ENCODE measurements around the gene SUN5. TPM values are rescaled to one million over a fixed set of nuclear protein-coding genes. Genes with fewer than 3 reads are reported as not detected.

Gene SUN5
- total RNA-seq, 1 experiment from 2014 or later, result not detected

- Histone ChIP-seq H3K14ac (ENCODE audit: insufficient read depth, low read length) (no peak overlapping the region), H2AFZ (ENCODE audit: low read length) (no peak overlapping the region), H3K23ac (ENCODE audit: insufficient read length, low read depth, low read length) (no peak overlapping the region), H2AK5ac (ENCODE audit: insufficient read length, low read length) (no peak overlapping the region), H3K4ac (ENCODE audit: low read depth, low read length) (no peak overlapping the region), H4K91ac (ENCODE audit: insufficient read length, low read depth, low read length) (no peak overlapping the region), H2BK20ac (ENCODE audit: low read depth, low read length, poor library complexity, severe bottlenecking) (no peak overlapping the region), H4K8ac (replicated peaks; ENCODE audit: insufficient read length, low read depth, low read length) (no peak overlapping the region), H3K56ac (ENCODE audit: insufficient read length, low read depth, low read length) (no peak overlapping the region), H2BK120ac (ENCODE audit: low read depth, low read length, poor library complexity, severe bottlenecking) (no peak overlapping the region), H3K79me1 (ENCODE audit: insufficient read depth, low read depth, low read length, poor library complexity, severe bottlenecking) (no peaks in the 10 kb centered on the region), H3K79me2 (ENCODE audit: insufficient read depth, low read length) (no peaks in the 10 kb centered on the region), H2BK5ac (ENCODE audit: insufficient read length, low read length) (no peak overlapping the region), H4K20me1 (ENCODE audit: control insufficient read depth, insufficient read depth, insufficient read length) (no peaks in the 10 kb centered on the region), H3K18ac (ENCODE audit: insufficient read length, low read depth, low read length) (no peak overlapping the region), H3K27ac (ENCODE audit: insufficient read length, low read depth, low read length) (no peak overlapping the region), H3K9me3 (ENCODE audit: control insufficient read depth, low read depth, low read length) (no peaks in the 10 kb centered on the region), H3K4me1 (ENCODE audit: insufficient read depth, low read length) (no peaks in the 10 kb centered on the region), H2BK15ac (ENCODE audit: low read depth, low read length) (no peak overlapping the region), H3T11ph (ENCODE audit: low read length) (no peak overlapping the region), H2BK12ac (ENCODE audit: insufficient read length, low read depth, low read length) (no peak overlapping the region), H3K23me2 (ENCODE audit: insufficient read length, low read depth, low read length, poor library complexity, severe bottlenecking) (no peaks in the 10 kb centered on the region), H4K5ac (ENCODE audit: insufficient read length, low read depth, low read length) (no peak overlapping the region), H3K9ac (ENCODE audit: extremely low read depth, insufficient read length, low read length) (no peak overlapping the region), H3K27me3 (ENCODE audit: insufficient read depth, low read length) (no peaks in the 10 kb centered on the region), H3K4me2 (ENCODE audit: insufficient read depth, insufficient read length, low read length) (no peak overlapping the region)
- Mint-ChIP-seq H3K27ac (no peak overlapping the region; a peak in 1 of 7 replicates), H3K27me3 (ENCODE audit: low read depth) (peaks cover 18% of the 10 kb centered on the region), H3K4me1 (peaks cover 21 to 23% of the 10 kb centered on the region in 2 experiments), H3K9me3 (no peaks in the 10 kb centered on the region), H3K36me3 (ENCODE audit: insufficient read depth in 1 of 3, low read depth in 3 of 3) (no peaks in the 10 kb centered on the region), H3K4me3 (no peak overlapping the region; a peak in 1 of 5 replicates)
- WGBS (ENCODE audit: extremely low coverage, insufficient read length, low lambda C conversion rate), result no CpG with 5 or more reads among the region's 14 CpGs
- DNase-seq, result no peak
- TF ChIP-seq CTCF (conservative IDR thresholded peaks at IDR 0.05), result no peak
Observed at GRCh38 chr20:33018169-33018931, 14.1 kb upstream of the SUN5 start.
